GM12864 (cell line): ENCODE data around the gene NOD2.

Experiments used
- DNase-seq: peaks from one replicate; pipeline ENCODE4 v3.0.0-alpha.2; 2011; ENCODE audit warnings: low read depth
- H3K4me3 ChIP-seq: 2 replicates; pipeline ENCODE4 v1.5.1; 2011; ENCODE audit warnings: mild to moderate bottlenecking, low read depth, low read length, control low read depth
- TF ChIP-seq, protein P1 (sequence below): IDR thresholded peaks from 2 replicates; pipeline ENCODE4 v1.5.1; 2011; ENCODE audit warnings: low read depth, mild to moderate bottlenecking, moderate library complexity, low read length, control low read depth, inconsistent platforms; ENCODE audit errors: missing control alignments

Gene NOD2

DNA sequence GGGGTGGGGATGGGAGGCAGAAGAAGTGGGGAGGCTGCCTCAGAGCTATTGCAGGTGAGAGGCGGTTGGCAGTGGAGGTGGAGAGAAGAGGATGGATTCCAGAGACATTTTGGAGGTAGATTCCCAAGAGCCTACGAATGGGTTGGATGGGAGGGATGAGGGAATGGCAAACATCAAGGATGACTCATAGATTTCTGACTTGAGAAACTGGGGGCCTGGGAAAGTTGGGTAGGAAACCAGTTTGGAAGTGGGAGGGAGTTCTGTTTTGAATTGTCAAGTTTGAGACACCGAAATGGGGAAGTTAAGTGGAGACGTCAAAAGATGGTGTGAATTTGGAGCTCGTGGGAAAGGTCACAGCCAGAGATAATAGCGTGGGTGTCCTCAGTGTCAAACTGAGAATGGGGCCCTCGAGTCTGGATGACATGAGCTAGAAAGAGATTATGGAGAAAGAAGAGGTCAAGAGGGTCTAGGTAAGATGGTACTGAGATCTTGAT, 42.3 kb downstream of the NOD2 start:
- TF ChIP-seq, protein P1, sequence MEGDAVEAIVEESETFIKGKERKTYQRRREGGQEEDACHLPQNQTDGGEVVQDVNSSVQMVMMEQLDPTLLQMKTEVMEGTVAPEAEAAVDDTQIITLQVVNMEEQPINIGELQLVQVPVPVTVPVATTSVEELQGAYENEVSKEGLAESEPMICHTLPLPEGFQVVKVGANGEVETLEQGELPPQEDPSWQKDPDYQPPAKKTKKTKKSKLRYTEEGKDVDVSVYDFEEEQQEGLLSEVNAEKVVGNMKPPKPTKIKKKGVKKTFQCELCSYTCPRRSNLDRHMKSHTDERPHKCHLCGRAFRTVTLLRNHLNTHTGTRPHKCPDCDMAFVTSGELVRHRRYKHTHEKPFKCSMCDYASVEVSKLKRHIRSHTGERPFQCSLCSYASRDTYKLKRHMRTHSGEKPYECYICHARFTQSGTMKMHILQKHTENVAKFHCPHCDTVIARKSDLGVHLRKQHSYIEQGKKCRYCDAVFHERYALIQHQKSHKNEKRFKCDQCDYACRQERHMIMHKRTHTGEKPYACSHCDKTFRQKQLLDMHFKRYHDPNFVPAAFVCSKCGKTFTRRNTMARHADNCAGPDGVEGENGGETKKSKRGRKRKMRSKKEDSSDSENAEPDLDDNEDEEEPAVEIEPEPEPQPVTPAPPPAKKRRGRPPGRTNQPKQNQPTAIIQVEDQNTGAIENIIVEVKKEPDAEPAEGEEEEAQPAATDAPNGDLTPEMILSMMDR: no peak
- DNase-seq: peak; percentile 50
- H3K4me3 ChIP-seq: no peak overlapping the region

DNA sequence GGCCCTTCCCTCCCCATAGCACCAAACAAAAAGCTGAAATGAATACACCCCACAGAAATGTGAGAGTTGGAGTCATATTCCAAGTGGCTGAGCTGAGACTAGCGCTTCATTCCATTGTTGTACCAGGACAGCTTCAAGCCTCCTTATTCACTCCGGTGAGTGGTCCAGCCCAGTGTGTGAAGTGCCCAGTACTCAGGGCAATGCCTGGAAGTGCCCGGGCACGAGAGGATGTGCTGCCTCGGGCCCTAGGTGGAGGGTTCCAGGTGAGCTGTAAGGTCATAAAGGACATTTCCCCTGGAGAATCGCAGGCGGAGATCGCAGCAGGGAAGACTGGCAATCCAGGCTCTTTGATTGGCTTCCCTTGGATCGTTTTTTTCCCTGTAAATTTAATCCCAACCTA, 43.0 kb downstream of the NOD2 start:
- no peak overlapping the region for H3K4me3 ChIP-seq
- TF ChIP-seq, protein P1: no peak
- DNase-seq: no peak

DNA sequence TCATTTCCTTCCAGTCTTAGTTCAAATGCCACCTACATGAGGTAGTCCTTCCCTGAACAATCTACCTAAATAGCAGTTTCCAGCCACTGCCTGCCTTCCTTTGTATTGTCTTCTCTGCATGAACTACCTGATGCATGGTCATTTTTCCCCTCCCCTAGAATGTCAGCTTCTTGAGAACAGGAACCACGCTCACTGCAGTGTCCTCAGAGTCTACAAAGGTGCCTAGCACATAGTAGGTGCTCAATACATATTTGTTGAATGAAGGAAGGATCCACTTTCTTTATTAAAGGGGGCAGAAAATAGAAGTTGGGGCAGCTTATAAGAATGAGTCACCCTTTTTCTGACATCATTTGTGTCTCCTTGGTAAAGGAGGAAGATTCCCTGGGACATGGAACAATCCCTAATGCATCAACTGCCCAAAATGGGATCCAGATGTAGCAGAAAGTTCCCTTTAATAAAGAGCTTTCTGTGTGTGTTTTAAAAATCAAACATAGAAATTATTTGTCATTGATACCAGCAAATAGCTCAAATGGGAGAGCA, 44.1 kb downstream of the NOD2 start:
- no peak for DNase-seq

DNA sequence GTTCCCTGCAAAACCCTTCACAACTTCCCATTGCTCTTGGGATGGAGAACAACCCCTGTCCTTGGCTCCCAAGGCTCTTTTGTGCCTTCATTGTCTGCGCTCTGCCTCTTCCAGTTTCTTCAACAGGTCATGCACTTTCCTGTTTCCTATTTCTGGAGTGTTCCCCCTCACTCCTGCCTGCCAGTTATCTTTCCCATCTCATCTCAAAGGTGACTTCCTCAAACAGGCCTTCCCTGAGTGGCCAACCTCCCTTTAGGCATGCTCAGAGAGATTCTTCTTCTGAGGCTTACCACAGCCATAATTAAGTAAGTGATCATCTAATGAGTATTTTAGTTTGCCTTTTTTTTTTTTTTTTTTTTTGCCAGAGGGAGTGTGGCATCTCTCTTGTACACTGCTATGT, 45.6 kb downstream of the NOD2 start:
- DNase-seq: no peak

More for the DNA sequence above, 44.1 kb downstream of the NOD2 start:
- TF ChIP-seq, protein P1: no peak
- H3K4me3 ChIP-seq: no peak overlapping the region

DNA sequence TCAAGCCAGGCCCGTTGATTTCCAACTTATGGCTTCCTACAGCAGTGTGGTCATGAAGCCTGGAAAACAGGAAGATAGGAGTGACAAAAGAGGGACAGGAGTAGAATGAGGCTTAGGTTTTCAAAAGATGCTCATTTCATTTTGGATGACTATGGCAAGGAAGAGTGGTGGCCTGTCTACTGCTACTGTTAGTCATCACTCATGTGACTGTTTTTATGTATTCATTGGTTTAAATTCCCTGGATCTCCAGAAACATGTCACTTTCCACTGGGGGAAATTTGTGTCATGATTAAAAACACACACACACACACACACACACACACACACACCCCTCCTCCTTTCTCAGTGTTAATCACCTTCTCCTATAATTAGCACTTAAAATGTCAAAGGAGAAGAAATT, 47.3 kb downstream of the NOD2 start:
- DNase-seq: no peak
- H3K4me3 ChIP-seq: no peak overlapping the region; the same call in 1 of the 2 replicates
- TF ChIP-seq, protein P1: no peak

More for the DNA sequence above, 45.6 kb downstream of the NOD2 start:
- no peak overlapping the region for H3K4me3 ChIP-seq
- TF ChIP-seq, protein P1: no peak

DNA sequence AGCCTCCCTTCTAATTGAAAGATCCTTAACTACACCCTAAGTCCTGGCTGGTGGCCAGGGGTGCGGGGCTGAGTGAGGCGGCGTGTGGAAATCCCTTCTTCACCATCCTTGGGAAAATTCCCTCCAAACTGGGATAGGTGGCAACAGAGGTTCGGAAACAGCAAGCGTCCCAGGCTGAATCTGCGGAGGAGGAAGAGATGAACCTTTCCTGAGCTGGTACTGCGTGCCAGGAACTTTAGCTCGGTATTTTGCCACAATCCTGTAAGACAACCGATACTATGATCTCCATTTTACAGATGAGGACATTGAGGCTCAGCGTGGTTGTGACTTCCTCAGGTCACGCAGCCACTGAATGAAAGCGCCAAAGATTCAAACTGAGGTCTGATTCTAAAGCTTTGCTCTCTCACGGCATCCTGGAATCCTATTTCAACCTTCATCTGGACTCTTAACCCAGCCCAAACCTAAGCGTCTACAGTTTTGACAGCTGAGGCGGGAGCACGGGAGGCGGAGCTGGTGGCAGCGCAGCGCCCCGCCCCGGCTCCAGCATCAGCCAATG, 47.9 kb downstream of the NOD2 start:
- DNase-seq: no peak
- H3K4me3 ChIP-seq: peak overlapping the region; percentile 64
- TF ChIP-seq, protein P1: no peak
